ENCODE measurements around the gene MLIP.

Gene MLIP

DNA sequence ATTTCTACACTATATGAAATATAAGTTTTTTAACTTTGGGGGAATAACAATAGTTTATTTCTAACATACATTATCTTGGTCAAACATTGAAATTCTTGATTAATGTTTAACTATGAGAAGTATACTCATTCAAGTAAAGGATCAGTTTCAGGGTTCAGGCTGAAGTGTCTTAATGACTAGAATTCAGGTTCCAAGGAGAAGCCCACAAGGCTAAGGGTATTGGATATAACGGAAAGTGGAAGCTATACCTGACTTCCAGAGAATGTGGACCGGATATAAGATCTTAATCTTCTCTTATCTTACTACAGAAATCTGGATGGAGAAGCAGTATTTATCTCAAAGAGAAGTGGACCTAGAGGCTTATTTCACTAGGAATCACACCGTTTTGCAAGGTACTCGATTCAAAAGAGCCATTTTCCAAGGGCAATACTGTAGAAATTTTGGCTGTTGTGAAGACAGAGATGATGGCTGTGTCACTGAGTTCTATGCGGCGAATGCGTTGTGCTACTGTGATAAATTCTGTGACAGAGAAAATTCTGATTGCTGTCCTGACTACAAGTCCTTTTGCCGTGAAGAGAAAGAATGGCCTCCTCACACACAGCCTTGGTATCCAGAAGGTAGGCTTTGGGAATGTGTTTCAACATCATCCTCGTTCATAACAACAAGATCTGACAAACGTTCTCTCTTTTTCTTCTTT is 197.2 kb downstream of the MLIP start, which contains the start of gene TINAG:
Gene TINAG, plus strand, starts transcription at position 153 of the 697 bp plus-strand sequence. Its CDS starts 110 bp downstream, at position 263.
- H3K27ac ChIP-seq, result no peak within 1 kb of the TSS
- TF ChIP-seq ZFX (IDR thresholded peaks at IDR 0.05; ENCODE audit: borderline replicate concordance), result no peak
- TF ChIP-seq, protein P1, sequence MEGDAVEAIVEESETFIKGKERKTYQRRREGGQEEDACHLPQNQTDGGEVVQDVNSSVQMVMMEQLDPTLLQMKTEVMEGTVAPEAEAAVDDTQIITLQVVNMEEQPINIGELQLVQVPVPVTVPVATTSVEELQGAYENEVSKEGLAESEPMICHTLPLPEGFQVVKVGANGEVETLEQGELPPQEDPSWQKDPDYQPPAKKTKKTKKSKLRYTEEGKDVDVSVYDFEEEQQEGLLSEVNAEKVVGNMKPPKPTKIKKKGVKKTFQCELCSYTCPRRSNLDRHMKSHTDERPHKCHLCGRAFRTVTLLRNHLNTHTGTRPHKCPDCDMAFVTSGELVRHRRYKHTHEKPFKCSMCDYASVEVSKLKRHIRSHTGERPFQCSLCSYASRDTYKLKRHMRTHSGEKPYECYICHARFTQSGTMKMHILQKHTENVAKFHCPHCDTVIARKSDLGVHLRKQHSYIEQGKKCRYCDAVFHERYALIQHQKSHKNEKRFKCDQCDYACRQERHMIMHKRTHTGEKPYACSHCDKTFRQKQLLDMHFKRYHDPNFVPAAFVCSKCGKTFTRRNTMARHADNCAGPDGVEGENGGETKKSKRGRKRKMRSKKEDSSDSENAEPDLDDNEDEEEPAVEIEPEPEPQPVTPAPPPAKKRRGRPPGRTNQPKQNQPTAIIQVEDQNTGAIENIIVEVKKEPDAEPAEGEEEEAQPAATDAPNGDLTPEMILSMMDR (IDR thresholded peaks at IDR 0.05), result no peak

DNA sequence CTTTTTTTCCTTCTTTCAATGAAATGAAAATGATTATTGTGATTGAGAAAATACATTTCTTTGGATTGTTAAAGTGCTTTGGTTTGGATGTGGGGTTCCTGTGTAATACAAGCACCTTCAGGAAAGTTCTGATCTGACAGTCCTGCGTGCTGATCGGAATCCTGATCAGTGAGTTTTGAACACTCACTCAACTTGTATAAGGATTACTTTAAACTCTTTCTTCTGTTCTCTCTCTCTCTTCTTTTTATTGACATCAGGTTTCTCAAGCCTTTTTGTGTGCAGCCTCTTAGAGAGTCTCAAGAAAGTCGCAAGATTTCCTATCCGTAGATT is 197.7 kb downstream of the MLIP start:
- TF ChIP-seq, protein P1 (IDR thresholded peaks at IDR 0.05), result no peak
- TF ChIP-seq ZFX (IDR thresholded peaks at IDR 0.05; ENCODE audit: borderline replicate concordance), result no peak
- no peak overlapping the region for H3K27ac ChIP-seq

DNA sequence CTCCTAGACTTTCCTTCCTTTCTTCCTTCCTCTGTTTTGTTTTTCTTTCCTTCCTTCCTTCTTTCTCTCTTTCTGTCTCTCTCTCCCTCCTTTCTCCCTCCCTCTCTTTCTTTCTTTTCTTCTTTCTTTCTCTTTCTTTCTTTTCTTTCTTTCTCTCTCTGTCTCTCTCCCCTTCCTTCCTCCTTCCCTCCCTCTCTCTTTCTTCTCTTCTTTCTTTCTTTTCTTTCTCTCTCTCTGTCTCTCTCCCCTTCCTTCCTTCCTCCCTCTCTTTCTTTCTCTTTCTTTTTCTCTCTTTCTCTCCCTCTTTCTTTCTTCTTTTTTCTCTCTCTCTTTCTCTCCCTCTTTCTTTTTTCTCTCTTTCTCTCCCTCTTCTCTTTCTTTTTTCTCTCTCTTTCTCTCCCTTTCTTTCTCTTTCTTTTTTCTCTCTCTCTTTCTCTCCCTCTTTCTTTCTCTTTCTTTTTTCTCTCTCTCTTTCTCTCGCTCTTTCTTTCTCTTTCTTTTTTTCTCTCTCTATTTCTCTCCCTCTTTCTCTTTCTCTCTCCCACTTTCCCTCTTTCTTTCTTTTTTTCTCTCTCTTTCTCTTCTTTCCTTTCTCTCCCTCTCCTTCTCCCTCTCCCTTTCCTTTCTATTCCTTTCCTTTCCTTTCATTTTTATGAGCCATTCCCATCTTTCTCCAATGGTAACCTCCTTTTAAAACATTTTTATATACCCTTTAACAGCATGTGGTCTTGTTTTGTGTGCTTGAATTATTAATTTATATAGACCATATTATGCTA is 199.3 kb downstream of the MLIP start:
- TF ChIP-seq, protein P1 (IDR thresholded peaks at IDR 0.05), result no peak
- no peak for TF ChIP-seq ZFX (IDR thresholded peaks at IDR 0.05; ENCODE audit: borderline replicate concordance)
- no peak overlapping the region for H3K27ac ChIP-seq

DNA sequence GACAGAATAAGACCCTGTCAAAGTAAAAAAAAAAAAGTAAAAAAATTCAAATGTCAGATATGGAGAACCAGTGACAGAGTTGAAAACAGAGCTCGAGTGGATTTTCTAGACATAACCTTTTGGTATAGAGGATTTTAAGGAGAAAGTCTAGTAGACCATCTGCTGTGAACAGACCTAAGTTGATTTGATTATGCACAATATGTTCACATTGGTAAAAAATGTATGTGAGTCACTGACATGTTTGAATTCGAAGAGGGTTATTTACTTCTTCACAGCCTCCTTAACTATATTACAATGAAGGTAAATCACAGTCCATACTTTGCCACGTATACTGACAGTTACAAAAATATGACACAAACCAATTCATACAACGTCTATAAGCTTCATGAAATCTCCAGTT is 204.4 kb downstream of the MLIP start:
- TF ChIP-seq, protein P1 (IDR thresholded peaks at IDR 0.05), result no peak
- no peak for TF ChIP-seq ZFX (IDR thresholded peaks at IDR 0.05; ENCODE audit: borderline replicate concordance)
- no peak overlapping the region for H3K27ac ChIP-seq

Data from 22Rv1 (cell line).